ENCODE results near the gene DLGAP5.
A peak's percentile ranks its signal among the peaks of the same experiment; 100 is the strongest.

GRCh38 chr14:55129086-55129427, 62.3 kb downstream of the DLGAP5 start, which contains the start of gene LGALS3:
- peak in 1 of 4 experiments; percentile 12 for TF ChIP-seq CTCF (IDR thresholded peaks at IDR 0.05)
- TF ChIP-seq POLR2AphosphoS5 (IDR thresholded peaks at IDR 0.05), result no peak

Data from prostate gland (tissue), 2 donors.